ENCODE data around the gene BARHL1. TPM values are rescaled to one million over a fixed set of nuclear protein-coding genes. Genes with fewer than 3 reads are reported as not detected.

The BARHL1 gene
- total and polyA plus RNA-seq, 9 of the 15 experiments (the other 6 are each of a cell fraction or from before 2014, with no cell fraction given) = not detected

DNA sequence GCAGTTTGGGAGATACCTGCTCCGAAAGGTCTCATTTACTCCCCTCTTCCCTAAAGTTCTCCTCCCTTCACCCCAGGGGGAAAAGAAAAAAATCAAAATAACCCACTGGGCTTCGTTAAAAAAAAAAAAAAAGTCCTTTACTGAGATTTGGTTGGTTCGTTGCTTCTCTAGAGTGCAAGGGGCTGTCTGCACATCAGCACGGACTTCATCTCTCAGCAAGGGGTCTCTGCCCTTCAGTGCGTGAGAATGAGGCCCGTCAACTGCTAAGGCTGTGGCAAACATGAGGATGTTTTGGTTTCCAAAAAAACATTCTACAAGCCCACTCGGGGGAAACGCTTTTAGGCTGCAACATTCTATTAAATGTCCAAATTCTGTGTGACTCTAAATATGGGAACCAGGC, 10.0 kb downstream of the BARHL1 start (continued):
- TF ChIP-seq ZNF57 (CRISPR knock-in tag; IDR thresholded peaks at IDR 0.05) = no peak
- TF ChIP-seq, protein P1, sequence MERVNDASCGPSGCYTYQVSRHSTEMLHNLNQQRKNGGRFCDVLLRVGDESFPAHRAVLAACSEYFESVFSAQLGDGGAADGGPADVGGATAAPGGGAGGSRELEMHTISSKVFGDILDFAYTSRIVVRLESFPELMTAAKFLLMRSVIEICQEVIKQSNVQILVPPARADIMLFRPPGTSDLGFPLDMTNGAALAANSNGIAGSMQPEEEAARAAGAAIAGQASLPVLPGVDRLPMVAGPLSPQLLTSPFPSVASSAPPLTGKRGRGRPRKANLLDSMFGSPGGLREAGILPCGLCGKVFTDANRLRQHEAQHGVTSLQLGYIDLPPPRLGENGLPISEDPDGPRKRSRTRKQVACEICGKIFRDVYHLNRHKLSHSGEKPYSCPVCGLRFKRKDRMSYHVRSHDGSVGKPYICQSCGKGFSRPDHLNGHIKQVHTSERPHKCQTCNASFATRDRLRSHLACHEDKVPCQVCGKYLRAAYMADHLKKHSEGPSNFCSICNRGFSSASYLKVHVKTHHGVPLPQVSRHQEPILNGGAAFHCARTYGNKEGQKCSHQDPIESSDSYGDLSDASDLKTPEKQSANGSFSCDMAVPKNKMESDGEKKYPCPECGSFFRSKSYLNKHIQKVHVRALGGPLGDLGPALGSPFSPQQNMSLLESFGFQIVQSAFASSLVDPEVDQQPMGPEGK (CRISPR knock-in tag; IDR thresholded peaks at IDR 0.05; ENCODE audit: borderline replicate concordance) = no peak
- no peak for TF ChIP-seq TBL1XR1 (IDR thresholded peaks at IDR 0.05; ENCODE audit: low read length in 2 of 2)

DNA sequence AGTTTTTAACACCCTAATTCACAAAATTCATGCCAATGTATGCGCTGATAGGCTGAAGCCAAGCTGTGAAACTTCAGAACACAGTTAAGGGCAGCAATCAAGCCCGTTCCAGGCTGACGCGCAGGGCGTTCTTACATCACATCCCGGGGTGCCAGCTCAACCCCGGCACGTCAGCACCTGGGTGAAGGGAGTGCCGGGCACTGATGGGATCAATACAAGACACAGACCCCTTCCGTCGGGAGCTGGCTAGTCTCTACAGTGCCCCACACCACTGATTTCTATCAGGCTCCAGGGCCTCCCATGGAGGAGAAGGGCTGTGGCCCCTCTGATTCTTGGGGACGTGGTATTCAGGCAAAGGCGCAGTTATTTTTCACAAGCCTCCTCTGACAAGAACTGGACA, 12.0 kb downstream of the BARHL1 start:
- no peak overlapping the region for H3K4me3 ChIP-seq
- intact Hi-C loops (cut with micrococcal nuclease) (no loop called here), in situ Hi-C loops (cut with MboI) (no loop called here)
- no peaks in the 10 kb centered on the region for H3K27me3 ChIP-seq (ENCODE audit: control insufficient read depth in 2 of 2, insufficient read depth in 2 of 2, low read length in 2 of 2)
- H2AFZ ChIP-seq (ENCODE audit: low read depth, low read length) = no peak overlapping the region
- peaks cover 13% of the 10 kb centered on the region for H4K20me1 ChIP-seq (replicated peaks; ENCODE audit: control insufficient read depth, insufficient read depth, low read length)
- no peaks in the 10 kb centered on the region for H3K79me2 ChIP-seq (ENCODE audit: control insufficient read depth, insufficient read depth, low read length)
- H3K9me1 ChIP-seq (ENCODE audit: control insufficient read depth, insufficient read depth, low read length) = no peaks in the 10 kb centered on the region
- peaks cover 0 to 3% of the 10 kb centered on the region in 2 experiments; a peak in 1 of 5 replicates for H3K4me1 ChIP-seq (replicated peaks in 1 of 2; ENCODE audit: control insufficient read depth in 2 of 2, insufficient read depth in 2 of 2, low read length in 2 of 2)
- H3K27ac ChIP-seq (ENCODE audit: extremely low read depth, low read depth, low read length) = no peak overlapping the region
- BruUV-seq (replicated peaks) = no TSS peak
- ChIA-PET POLR2A (interaction anchor here (1.1 kb wide), 1 partner anchor 305 kb away, joined by 4 read pairs; no protein-coding TSS in a partner anchor), CTCF (ENCODE audit: low intra/inter-chr PET ratio) (no interaction called here)
- H3K9me3 ChIP-seq (replicated peaks; ENCODE audit: control insufficient read depth, insufficient read depth, low read depth, low read length) = no peaks in the 10 kb centered on the region
- no peak for ATAC-seq
- H3K9ac ChIP-seq (ENCODE audit: insufficient read depth in 1 of 2, low read depth in 2 of 2, low read length in 2 of 2) = no peak overlapping the region
- DNase-seq (ENCODE audit: extremely low read depth in 1 of 4, low spot score in 3 of 4) = no peak
- FAIRE-seq = no peak
- H3K36me3 ChIP-seq (ENCODE audit: control insufficient read depth, insufficient read depth, low read length) = peaks cover 50% of the 10 kb centered on the region; the same call in 1 of the 3 replicates
- H3K4me2 ChIP-seq (ENCODE audit: insufficient read depth, low read length) = no peak overlapping the region
- 95% methylated on average over 13 of the region's 13 CpGs for WGBS (ENCODE audit: insufficient coverage, low coverage, missing lambda C conversion rate)
- TF ChIP-seq POU5F1 (IDR thresholded peaks at IDR 0.05; ENCODE audit: borderline replicate concordance, low read depth, low read length, partially characterized antibody) (no peak), ZNF12 (CRISPR knock-in tag; IDR thresholded peaks at IDR 0.05) (no peak), ZNF184 (CRISPR knock-in tag; IDR thresholded peaks at IDR 0.05) (no peak), TEAD4 (IDR thresholded peaks at IDR 0.05; ENCODE audit: low read length) (no peak), TEAD4 (CRISPR knock-in tag; IDR thresholded peaks at IDR 0.05; ENCODE audit: borderline replicate concordance) (no peak), HDAC1 (IDR thresholded peaks at IDR 0.05) (no peak), CBX3 (IDR thresholded peaks at IDR 0.05; ENCODE audit: borderline replicate concordance in 1 of 2, low read length in 2 of 2) (no peak), ZSCAN32 (CRISPR knock-in tag; IDR thresholded peaks at IDR 0.05) (no peak), HSF4 (CRISPR knock-in tag; IDR thresholded peaks at IDR 0.05; ENCODE audit: borderline replicate concordance) (no peak), HOXB6 (CRISPR knock-in tag; IDR thresholded peaks at IDR 0.05; ENCODE audit: borderline replicate concordance) (no peak)
- TF ChIP-seq, protein P2, sequence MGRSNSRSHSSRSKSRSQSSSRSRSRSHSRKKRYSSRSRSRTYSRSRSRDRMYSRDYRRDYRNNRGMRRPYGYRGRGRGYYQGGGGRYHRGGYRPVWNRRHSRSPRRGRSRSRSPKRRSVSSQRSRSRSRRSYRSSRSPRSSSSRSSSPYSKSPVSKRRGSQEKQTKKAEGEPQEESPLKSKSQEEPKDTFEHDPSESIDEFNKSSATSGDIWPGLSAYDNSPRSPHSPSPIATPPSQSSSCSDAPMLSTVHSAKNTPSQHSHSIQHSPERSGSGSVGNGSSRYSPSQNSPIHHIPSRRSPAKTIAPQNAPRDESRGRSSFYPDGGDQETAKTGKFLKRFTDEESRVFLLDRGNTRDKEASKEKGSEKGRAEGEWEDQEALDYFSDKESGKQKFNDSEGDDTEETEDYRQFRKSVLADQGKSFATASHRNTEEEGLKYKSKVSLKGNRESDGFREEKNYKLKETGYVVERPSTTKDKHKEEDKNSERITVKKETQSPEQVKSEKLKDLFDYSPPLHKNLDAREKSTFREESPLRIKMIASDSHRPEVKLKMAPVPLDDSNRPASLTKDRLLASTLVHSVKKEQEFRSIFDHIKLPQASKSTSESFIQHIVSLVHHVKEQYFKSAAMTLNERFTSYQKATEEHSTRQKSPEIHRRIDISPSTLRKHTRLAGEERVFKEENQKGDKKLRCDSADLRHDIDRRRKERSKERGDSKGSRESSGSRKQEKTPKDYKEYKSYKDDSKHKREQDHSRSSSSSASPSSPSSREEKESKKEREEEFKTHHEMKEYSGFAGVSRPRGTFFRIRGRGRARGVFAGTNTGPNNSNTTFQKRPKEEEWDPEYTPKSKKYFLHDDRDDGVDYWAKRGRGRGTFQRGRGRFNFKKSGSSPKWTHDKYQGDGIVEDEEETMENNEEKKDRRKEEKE (IDR thresholded peaks at IDR 0.05; ENCODE audit: borderline replicate concordance in 1 of 2, control insufficient read depth in 1 of 2, low read depth in 2 of 2, low read length in 1 of 2) = no peak
- TF ChIP-seq, protein P3, sequence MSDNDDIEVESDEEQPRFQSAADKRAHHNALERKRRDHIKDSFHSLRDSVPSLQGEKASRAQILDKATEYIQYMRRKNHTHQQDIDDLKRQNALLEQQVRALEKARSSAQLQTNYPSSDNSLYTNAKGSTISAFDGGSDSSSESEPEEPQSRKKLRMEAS (CRISPR knock-in tag; IDR thresholded peaks at IDR 0.05) = no peak

Measured in K562 (cell line).